Breast epithelium (tissue), 3 donors: Measurements from ENCODE around the gene KCNH3.

Experiments
- POLR2A ChIP-seq: fragments of 450-650 bp; IDR thresholded peaks from one replicate; pipeline ENCODE4 v1.6.1; 2016; ENCODE audit warnings: antibody characterized with exemption, mild to moderate bottlenecking, moderate library complexity
- TF ChIP-seq, protein P1 (sequence below), 3 donors: fragments of 450-650 bp; IDR thresholded peaks; one replicate each; pipeline ENCODE4 v1.5.1; 2016 to 2017; ENCODE audit warnings: antibody characterized with exemption in 3 of 3, mild to moderate bottlenecking in 3 of 3, moderate library complexity in 3 of 3

DNA sequence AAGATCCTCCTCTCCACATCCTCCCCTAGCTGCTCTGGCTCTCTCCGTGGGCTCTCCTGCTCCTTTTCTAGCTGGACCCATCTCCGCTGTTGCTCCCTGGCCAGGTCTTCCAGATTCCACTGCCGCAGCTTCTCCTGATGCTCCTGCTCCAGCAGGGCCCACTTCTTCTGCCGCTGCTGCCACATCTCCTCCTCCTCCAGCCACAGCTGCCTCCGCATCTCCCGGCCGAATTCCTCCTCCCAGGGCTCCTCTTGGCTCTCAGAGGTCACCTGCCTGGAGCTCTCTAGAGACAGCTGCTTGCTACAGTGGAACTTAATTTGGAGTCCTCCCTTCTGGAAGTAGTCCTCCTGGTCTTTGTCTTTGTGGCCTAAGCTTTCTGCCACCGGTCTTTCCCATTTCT is 61.1 kb downstream of the KCNH3 start:
- no peak for TF ChIP-seq POLR2A
- TF ChIP-seq, protein P1, sequence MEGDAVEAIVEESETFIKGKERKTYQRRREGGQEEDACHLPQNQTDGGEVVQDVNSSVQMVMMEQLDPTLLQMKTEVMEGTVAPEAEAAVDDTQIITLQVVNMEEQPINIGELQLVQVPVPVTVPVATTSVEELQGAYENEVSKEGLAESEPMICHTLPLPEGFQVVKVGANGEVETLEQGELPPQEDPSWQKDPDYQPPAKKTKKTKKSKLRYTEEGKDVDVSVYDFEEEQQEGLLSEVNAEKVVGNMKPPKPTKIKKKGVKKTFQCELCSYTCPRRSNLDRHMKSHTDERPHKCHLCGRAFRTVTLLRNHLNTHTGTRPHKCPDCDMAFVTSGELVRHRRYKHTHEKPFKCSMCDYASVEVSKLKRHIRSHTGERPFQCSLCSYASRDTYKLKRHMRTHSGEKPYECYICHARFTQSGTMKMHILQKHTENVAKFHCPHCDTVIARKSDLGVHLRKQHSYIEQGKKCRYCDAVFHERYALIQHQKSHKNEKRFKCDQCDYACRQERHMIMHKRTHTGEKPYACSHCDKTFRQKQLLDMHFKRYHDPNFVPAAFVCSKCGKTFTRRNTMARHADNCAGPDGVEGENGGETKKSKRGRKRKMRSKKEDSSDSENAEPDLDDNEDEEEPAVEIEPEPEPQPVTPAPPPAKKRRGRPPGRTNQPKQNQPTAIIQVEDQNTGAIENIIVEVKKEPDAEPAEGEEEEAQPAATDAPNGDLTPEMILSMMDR (IDR thresholded peaks at IDR 0.05) = no peak
